Measurements from ENCODE around the gene VSIR. TPM values are rescaled to one million over a fixed set of nuclear protein-coding genes. Genes with fewer than 3 reads are reported as not detected.

VSIR gene
- total RNA-seq, 1 experiment from 2014 or later = 18.5 TPM

DNA sequence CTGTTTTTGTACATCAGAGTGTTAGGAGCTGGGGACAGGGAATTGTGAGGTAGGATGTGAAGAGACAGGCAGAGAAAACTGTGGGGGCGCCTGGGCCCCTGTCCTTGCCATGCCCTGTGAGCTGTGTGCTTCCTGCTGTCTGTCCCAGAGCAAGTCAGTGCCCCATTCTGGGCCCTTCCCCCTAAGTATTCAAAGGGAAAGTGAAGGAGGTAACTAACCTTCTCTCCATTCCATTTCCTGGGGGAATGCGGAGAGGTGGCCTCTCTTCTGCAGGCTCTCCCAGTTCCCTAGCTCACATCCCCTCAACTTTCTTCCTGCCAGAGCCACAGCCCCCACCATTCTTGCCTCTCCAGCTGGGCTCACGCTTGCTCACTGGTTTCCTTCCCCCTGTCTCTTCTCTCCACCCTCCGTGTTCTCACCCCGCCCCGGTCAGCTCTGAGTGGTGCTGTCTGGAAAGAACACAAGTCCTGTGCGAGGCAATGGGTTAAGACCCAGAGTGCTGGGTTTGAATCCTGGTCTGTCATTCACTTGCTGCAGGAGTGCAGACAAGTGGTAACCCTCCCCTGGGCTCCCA, 9.7 kb upstream of the VSIR start:
- intact Hi-C loops (cut with micrococcal nuclease) = no loop called here
- TF ChIP-seq CBX3 (IDR thresholded peaks at IDR 0.05; ENCODE audit: low read depth) (no peak), ELF1 (IDR thresholded peaks at IDR 0.05; ENCODE audit: borderline replicate concordance, low read depth) (no peak), SP1 (IDR thresholded peaks at IDR 0.05; ENCODE audit: low read depth) (no peak), YY1 (IDR thresholded peaks at IDR 0.05; ENCODE audit: extremely low read depth, insufficient replicate concordance, low read depth, low read length) (no peak), TCF7L2 (IDR thresholded peaks at IDR 0.05; ENCODE audit: borderline replicate concordance, extremely low read depth, insufficient read depth, insufficient read length) (no peak), CEBPB (IDR thresholded peaks at IDR 0.05; ENCODE audit: low read depth) (no peak), EZH2phosphoT487 (IDR thresholded peaks at IDR 0.05; ENCODE audit: borderline replicate concordance) (no peak), POLR2A (IDR thresholded peaks at IDR 0.05; ENCODE audit: borderline replicate concordance, extremely low read depth, insufficient read depth, insufficient read length) (no peak), ZFX (IDR thresholded peaks at IDR 0.05) (no peak), RAD21 (IDR thresholded peaks at IDR 0.05; ENCODE audit: low read depth) (no peak), SIN3A (IDR thresholded peaks at IDR 0.05; ENCODE audit: low read depth) (no peak), ZNF274 (IDR thresholded peaks at IDR 0.05; ENCODE audit: low read depth, low read length) (no peak)
- TF ChIP-seq, protein P1, sequence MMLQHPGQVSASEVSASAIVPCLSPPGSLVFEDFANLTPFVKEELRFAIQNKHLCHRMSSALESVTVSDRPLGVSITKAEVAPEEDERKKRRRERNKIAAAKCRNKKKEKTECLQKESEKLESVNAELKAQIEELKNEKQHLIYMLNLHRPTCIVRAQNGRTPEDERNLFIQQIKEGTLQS (IDR thresholded peaks at IDR 0.05) = no peak
- TF ChIP-seq, protein P2, sequence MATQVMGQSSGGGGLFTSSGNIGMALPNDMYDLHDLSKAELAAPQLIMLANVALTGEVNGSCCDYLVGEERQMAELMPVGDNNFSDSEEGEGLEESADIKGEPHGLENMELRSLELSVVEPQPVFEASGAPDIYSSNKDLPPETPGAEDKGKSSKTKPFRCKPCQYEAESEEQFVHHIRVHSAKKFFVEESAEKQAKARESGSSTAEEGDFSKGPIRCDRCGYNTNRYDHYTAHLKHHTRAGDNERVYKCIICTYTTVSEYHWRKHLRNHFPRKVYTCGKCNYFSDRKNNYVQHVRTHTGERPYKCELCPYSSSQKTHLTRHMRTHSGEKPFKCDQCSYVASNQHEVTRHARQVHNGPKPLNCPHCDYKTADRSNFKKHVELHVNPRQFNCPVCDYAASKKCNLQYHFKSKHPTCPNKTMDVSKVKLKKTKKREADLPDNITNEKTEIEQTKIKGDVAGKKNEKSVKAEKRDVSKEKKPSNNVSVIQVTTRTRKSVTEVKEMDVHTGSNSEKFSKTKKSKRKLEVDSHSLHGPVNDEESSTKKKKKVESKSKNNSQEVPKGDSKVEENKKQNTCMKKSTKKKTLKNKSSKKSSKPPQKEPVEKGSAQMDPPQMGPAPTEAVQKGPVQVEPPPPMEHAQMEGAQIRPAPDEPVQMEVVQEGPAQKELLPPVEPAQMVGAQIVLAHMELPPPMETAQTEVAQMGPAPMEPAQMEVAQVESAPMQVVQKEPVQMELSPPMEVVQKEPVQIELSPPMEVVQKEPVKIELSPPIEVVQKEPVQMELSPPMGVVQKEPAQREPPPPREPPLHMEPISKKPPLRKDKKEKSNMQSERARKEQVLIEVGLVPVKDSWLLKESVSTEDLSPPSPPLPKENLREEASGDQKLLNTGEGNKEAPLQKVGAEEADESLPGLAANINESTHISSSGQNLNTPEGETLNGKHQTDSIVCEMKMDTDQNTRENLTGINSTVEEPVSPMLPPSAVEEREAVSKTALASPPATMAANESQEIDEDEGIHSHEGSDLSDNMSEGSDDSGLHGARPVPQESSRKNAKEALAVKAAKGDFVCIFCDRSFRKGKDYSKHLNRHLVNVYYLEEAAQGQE (IDR thresholded peaks at IDR 0.05; ENCODE audit: low read depth) = no peak
- TF ChIP-seq, protein P3, sequence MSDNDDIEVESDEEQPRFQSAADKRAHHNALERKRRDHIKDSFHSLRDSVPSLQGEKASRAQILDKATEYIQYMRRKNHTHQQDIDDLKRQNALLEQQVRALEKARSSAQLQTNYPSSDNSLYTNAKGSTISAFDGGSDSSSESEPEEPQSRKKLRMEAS (IDR thresholded peaks at IDR 0.05) = no peak

More for the DNA sequence above, 9.7 kb upstream of the VSIR start:
- Histone ChIP-seq H4K20me1 (ENCODE audit: insufficient read depth) (no peaks in the 10 kb centered on the region), H3K79me2 (ENCODE audit: insufficient read depth, low read length) (no peaks in the 10 kb centered on the region), H3K36me3 (ENCODE audit: control insufficient read depth in 1 of 2, insufficient read depth in 2 of 2, low read length in 2 of 2) (no peaks in the 10 kb centered on the region), H3K9me2 (ENCODE audit: insufficient read depth) (no peaks in the 10 kb centered on the region), H3K4me1 (ENCODE audit: control insufficient read depth in 1 of 2, insufficient read depth in 2 of 2, low read length in 2 of 2) (no peaks in the 10 kb centered on the region), H3K4me2 (ENCODE audit: low read length) (no peak overlapping the region), H3K4me3 (replicated peaks in 1 of 2; ENCODE audit: low read depth in 1 of 2, low read length in 2 of 2) (no peak overlapping the region), H3K27ac (ENCODE audit: low read depth, low read length) (no peak overlapping the region), H3K9me3 (ENCODE audit: control insufficient read depth in 1 of 2, insufficient read depth in 1 of 2, low read depth in 1 of 2, low read length in 2 of 2) (no peaks in the 10 kb centered on the region), H3K9ac (ENCODE audit: low read length) (no peak overlapping the region), H2AFZ (ENCODE audit: low read depth, low read length, poor library complexity, severe bottlenecking) (no peak overlapping the region), H3K27me3 (ENCODE audit: insufficient read depth, low read length) (no peaks in the 10 kb centered on the region)
- ATAC-seq (no peak), DNase-seq (ENCODE audit: low read depth, low spot score) (no peak)
- ChIA-PET POLR2A (no interaction called here), CTCF (no interaction called here), RAD21 (ENCODE audit: low non-redundant PET in 1 of 2, low total read pairs in 2 of 2, uncharacterized antibody in 2 of 2, unreplicated experiment in 2 of 2) (no interaction called here)
- no TSS peak for BruUV-seq (replicated peaks)

All from HCT116 (cell line).